Astrocyte of the cerebellum (primary cell): ENCODE results near the gene DIPK1A.

Experiments used
- DNase-seq: peaks from one replicate; pipeline ENCODE4 v3.0.0-alpha.2; 2011; ENCODE audit warnings: low read depth
- H3K4me3 ChIP-seq: 2 replicates; pipeline ENCODE4 v1.5.1; 2011; ENCODE audit warnings: mild to moderate bottlenecking, low read depth, low read length, moderate library complexity
- CTCF ChIP-seq: IDR thresholded peaks from 2 replicates; pipeline ENCODE4 v1.5.1; 2012; ENCODE audit warnings: low read length, low read depth, moderate library complexity, mild to moderate bottlenecking; ENCODE audit errors: missing control alignments
- in situ Hi-C: cut with HindIII; loops from 2 replicates; pipeline ENCODE4 v1.10.0; 2017; ENCODE audit warnings: low sequenced_read_pairs

Gene DIPK1A

DNA sequence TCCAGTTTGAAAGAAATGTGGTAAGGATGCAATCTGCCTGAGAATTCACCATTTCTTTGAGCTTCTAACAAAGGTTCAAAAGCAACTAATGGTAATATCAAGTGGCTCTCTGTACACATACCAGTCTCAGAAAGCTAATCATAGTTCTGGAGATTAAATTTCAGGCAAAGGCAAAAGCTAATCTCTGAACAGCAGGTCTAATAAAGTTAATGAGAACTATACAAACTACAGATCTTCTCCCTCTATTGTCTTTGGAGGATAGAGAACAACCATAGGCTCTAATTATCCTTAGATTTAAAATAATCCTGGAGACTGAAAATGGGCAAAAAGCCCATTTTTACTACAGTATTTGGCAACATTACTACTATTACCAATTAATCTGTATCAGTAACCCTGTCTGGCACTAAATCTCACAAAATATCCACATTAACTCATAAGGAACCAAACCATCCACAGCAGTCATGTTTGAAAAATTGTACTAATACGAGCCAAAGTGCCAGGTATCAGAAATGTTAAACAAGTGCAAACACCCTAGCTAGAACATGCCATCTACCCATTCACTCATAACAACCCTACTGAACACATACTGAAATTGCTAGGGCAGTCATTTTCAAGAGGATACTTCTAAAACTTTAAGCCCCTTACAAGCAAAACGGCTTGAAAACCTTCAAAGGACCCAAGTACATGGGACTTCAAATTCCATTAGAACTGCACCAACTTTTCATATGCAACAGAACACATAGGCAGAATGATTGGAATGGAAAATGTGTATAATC is 4.8 kb downstream of the DIPK1A start:
- no peak overlapping the region for H3K4me3 ChIP-seq
- in situ Hi-C loops = no loop called here
- no peak for DNase-seq
- TF ChIP-seq CTCF = no peak

DNA sequence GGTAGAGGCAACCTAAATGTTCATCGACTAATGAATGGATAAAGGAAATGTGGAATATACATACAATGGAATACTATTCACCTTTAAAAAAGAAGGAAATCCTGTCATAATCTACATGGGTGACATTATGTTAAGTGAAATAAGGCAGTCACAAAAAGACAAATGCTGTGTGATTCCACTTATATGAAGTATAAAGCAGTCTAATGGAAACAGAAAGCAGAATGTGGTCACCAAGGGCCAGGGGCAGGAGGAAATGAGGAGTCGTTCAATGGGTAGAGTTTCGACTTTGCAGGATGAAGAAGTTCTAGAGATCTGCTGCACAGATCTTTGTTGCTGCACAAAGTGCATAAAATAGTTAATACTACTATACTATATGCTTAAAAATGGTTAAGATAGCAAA is 7.8 kb downstream of the DIPK1A start:
- TF ChIP-seq CTCF = no peak
- DNase-seq = no peak
- in situ Hi-C loops = no loop called here
- no peak overlapping the region for H3K4me3 ChIP-seq

GRCh38 chr1:92952714-92953113 is 8.5 kb downstream of the DIPK1A start:
- TF ChIP-seq CTCF = no peak
- in situ Hi-C loops = no loop called here
- no peak overlapping the region for H3K4me3 ChIP-seq
- DNase-seq = no peak

- in situ Hi-C loops = no loop called here
- no peak overlapping the region for H3K4me3 ChIP-seq
- no peak for DNase-seq
- no peak for TF ChIP-seq CTCF
These were observed 10.1 kb downstream of the DIPK1A start for GRCh38 chr1:92951141-92951582.

GRCh38 chr1:92949937-92950817 is 11.1 kb downstream of the DIPK1A start:
- no peak for TF ChIP-seq CTCF
- in situ Hi-C loops = no loop called here
- H3K4me3 ChIP-seq = no peak overlapping the region
- no peak for DNase-seq

GRCh38 chr1:92948071-92948470 is 13.2 kb downstream of the DIPK1A start:
- DNase-seq = no peak
- in situ Hi-C loops = no loop called here
- no peak overlapping the region for H3K4me3 ChIP-seq
- no peak for TF ChIP-seq CTCF
